Effector CD4-positive, alpha-beta T cell (primary cell): ENCODE results near the gene WNT8A.

Experiments used
- DNase-seq: peaks from one replicate; pipeline ENCODE4 v3.0.0-alpha.2; 2020

WNT8A gene

DNA sequence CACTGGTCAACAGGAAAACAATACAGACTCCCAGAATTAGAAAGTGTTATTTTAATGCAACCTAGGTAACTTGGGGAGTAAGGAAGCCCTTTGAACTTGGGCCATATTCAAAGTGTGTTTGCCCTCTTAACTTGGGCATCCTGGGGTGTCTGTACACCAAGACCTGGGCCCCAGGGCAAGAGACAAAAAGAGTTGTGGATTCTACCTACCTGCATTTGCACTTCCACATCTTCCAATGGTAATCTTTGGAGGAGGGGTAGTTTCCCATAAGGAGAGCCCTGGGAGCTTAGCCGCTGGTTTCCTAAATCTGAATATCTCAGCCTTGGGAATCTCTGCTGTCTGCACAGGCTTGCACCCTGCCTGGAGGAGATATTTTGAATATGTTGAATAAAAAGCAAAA lies 8.5 kb downstream of the WNT8A start:
- DNase-seq = no peak

GRCh38 chr5:138093036-138093435 lies 9.2 kb downstream of the WNT8A start:
- no peak for DNase-seq

DNA sequence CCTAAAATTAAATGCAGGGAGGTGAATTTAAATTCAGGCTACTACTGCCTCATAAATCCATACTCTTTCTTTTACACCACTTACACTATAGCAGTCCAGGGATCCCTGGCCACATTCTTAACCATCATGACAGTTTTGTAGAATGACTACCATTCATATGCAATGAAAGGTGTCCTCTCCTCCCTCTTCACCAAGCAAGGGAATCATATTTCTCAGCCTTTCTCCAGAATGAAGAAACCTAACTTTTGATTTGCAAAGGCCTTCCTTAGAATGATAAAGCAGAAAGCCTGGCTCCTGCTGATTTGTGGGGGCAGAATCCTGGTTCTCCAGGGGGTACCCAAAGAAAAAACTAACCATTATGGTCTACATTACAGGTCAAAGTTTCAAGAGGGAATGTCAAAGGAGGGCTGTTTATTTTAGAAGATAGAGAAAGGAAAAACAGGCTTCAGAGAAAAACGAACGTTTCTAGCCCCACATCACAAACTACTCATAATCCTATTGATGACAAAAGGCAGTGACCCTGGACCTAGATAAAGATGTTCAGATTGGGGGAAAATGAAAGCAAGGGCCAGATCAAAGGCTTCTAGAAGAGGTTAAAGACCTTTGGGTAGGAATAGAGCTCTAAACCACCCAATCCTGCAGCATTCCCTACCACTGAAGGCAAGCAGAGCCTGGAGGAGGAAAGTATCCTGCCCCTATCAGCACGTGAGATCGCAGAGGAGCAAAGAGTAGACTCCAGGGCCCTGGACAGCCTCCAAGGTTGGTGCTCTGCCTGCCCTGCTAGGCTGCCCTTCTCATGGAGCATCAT lies 11.5 kb downstream of the WNT8A start:
- DNase-seq = no peak

DNA sequence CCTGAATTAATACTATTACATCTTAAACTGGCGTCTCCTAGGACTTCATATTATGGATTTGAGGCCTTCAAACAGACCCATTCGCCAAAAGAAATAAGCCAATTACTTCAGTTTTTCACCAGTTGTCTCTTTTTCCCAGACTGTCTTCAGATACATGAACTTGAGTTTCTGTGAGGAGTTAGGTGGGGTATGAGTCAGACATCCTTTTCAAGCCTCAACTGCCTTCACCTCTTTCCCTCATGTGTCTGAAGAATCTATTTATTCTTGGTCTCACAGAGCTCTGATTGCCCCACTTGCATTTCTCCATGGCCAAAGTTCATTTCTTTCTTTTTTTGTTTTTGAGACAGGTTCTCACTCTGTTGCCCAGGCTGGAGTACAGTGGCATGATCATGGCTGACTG lies 12.5 kb downstream of the WNT8A start:
- no peak for DNase-seq

DNA sequence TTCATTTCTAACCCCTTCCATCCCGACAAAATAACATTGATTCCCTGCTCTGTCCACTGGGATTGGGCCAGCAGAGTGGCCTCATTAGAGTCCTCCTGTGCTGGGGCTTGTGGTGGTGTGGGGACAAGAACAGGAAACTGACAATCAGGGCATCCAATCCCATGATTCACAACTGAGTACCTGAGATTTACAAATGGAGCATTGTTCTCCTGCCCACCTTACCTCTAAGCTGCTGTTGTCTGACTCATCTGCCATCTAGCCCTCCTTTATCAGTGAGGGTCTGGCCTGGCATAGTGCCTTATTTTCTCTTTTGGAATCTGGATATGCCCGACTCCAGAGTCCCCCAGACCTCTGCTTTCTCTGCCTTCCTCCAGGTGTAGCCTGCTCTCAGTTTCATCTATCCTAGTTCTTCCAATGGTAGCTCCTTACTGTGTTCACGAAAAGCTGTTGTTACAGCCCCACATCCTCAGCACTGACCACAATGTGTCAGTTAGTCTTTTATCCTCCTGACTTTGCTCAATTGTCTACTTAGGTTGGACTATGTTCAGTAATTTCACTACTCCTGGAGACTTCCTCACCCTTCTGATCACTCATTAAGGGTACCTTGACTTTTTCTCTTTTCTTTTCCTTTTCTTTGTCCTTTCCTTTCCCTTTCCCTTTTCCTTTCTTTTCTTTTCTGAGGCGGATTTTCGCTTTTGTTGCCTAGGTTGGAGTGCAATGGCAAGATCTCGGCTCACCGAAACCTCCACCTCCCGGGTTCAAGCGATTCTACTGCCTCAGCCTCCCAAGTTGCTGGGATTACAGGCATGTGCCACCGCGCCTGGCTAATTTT lies 13.4 kb downstream of the WNT8A start:
- DNase-seq = no peak

GRCh38 chr5:138102454-138103318 lies 18.9 kb downstream of the WNT8A start:
- no peak for DNase-seq

- DNase-seq = no peak
Observed at GRCh38 chr5:138103319-138103637, 19.4 kb downstream of the WNT8A start.

DNA sequence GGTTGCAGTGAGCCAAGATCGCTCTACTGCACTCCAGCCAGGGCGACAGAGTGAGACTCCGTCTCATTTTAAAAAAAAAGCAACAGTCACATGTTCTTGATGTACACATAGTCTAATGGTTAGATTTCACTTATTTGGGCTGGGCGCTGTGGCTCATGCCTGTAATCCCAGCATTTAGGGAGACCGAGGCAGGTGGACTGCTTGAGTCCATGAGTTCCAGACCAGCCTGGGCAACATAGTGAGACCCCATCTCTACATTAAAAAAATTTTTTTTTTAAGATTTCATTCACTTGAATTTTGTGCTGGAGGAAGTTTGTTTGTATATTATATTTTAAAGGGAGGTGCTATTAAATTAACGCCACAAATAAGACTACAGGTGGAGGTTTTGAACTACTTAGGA lies 21.9 kb downstream of the WNT8A start:
- DNase-seq = no peak

DNA sequence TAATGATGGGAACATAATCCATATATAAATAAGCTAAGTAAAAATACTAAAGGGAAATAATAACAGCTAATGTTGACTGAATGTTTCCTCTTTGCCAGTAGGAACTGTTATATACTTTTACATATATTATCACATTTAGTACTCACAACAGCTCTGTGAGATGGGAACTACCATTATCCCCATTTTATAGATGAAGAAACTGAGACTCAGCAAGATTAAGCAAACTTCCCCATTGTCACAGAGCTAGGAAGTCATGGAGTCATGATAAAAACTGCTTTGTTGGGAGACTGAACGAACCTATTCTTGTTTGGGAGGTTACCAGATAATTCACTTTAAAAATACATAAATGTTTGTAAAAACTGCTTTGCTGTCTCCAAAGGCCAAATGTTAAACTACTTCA lies 23.4 kb downstream of the WNT8A start:
- no peak for DNase-seq

DNA sequence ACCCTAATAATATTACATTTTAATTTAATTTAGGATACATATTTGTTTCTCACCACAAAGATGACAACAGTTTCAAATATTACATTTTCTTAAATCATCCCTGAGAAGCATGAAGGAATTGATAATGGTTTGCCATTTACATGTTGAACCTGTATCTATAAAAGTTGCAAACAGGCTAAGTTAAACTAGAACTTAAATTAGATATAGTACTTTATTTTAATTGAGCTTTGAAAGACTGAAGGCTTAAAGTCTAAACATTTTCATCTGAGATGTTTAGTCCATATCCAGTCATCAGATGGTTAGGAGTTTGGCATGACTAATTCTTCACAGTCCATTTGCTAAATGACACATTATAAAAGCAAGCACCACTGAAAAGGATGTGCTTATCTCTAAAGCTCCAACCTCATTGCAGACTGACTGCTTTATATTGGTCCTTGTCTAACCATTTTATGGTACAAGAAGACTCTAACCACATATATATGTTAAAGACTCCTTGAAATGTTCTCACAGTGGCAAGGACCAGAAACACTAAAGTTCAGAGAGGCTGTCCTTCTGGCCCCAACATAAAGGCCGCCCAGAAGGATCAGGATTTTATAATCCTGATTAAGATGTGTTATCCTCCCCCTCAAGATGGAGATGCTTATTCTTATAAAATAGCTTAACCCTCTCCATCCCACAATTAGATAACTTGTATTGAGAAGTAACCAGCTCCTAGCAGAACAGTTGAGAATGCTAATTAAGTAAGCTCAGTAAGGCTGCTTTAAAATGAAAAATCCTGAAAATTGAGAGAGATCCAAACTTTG lies 25.8 kb downstream of the WNT8A start:
- DNase-seq = no peak

DNA sequence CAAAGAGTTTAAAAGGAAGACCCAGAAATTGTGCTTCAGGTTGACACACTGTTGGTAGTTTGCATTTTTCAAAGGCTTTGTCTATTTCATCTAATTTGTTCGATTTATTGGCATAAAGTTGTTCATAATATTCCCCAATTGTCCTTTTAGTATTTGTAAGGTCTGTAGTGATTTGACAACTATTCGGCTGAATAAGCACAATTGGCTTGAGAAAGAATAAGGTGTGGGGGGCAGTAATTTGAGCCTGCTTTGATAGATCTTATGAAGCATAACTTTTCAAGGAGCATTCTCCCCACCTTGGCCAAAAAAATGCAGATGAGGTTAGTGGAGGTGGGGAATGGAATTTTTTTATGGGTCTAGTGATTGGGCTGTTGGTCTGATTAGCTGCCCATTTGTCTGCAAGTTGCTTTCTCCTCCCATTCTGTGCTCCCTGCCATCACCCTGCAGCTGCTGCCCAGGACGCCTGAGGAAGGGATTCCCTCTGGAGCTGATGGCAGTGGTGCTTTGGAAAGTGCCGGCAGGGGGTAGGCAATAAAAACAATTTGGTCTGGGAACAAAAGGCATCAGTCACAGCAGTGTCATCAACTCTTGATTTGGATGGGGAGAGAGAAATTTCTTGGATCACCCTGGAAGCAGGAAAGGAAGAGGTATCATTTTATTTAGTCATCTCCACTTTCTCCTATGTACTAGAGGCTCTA lies 26.6 kb downstream of the WNT8A start:
- no peak for DNase-seq

DNA sequence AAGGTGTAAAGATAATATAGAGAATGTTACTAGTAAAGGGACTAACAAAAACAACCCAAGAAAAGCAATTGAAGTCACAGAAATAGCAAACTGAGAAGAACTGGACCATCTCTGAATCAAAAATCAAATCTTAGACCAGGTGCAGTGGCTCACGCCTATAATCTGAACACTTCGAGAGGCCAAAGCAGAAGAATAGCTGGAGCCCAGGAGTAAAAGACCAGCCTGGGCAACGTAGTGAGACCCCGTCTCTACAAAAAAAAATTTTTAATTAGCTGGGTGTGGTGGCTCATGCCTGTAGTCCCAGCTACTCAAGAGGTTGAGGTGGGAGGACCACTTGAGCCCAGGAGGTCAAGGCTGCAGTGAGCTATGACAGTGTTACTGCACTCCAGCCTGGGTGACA lies 27.3 kb downstream of the WNT8A start:
- no peak for DNase-seq

- DNase-seq = no peak
Observed at GRCh38 chr5:138111937-138112336, 28.1 kb downstream of the WNT8A start.

GRCh38 chr5:138115254-138115653 lies 31.4 kb downstream of the WNT8A start:
- DNase-seq = no peak

GRCh38 chr5:138128334-138128733 lies 44.5 kb downstream of the WNT8A start:
- no peak for DNase-seq

GRCh38 chr5:138129347-138129746 lies 45.5 kb downstream of the WNT8A start:
- no peak for DNase-seq

DNA sequence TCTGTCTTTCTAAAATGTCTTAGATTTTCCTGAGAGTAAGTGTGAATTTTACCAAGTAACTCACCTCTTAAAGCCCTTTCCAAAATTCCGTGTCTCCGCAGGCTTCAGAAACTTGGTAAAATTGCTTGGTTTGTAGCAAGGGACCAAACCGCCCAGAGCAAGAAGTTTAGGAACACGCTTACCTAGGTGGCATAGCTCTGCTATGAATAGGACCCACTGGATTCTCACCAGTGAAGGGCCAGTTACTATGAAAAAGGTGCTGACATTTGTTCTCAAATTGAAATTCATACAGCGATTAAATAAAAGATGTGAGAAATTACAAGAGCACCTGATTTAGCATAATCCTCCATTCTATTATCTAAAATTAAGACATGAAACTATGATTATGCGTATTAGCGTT lies 48.7 kb downstream of the WNT8A start:
- DNase-seq = no peak

GRCh38 chr5:138138949-138139780 lies 55.3 kb downstream of the WNT8A start, which contains the start of gene NME5:
NME5 (minus strand) TSS chr5:138139428; CDS start chr5:138138780, 648 bp downstream.
- no peak for DNase-seq

DNA sequence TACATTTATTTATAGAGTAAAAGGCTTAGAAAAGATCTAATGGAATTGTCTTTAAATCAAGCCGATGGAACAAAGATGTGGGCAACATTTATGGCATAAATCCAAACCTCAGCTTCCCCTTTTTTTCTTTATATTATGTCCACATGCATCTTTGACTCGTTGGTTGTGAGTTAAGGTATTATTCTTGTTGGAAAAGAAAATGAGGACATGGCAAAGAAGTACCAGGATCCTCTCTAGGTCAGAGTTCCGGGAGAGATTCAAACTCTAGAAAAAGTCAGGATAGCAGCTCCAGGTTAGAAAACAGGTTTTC lies 55.9 kb downstream of the WNT8A start:
- DNase-seq = no peak

GRCh38 chr5:138140268-138140667 lies 56.4 kb downstream of the WNT8A start:
- DNase-seq = no peak
